Caco-2 (cell line): Measurements from ENCODE around the gene EIF1AX. TPM values are rescaled to one million over a fixed set of nuclear protein-coding genes. Genes with fewer than 3 reads are reported as not detected.
A peak's percentile ranks its signal among the peaks of the same experiment; 100 is the strongest.
"Not testable (repeated sequence)": the region's sequence is repeated elsewhere in the genome, so short reads cannot be mapped to it uniquely, and the experiment has no call there.

ENCODE experiments used
- BruUV-seq: library from RNA; stranded (reverse); fragments of 400-500 nt; replicated peaks from 2 replicates; lab custom pipeline; 2021; lab: Mats Ljungman, UMichigan
- CTCF ChIA-PET: fragments of 300-600 bp; sonication (Branson Sonifier 250); formaldehyde crosslinking; loops from one replicate; lab custom pipeline; 2022; ENCODE audit warnings: antibody characterized with exemption; lab: Charles Lee
- POLR2A ChIA-PET: fragments of 300-600 bp; sonication (Branson Sonifier 250); formaldehyde crosslinking; loops from one replicate; lab custom pipeline; 2022; ENCODE audit warnings: antibody characterized with exemption; lab: Charles Lee
- DNase-seq, 2 experiments: peaks; one replicate each; pipeline versions ENCODE4 v3.0.0 to v3.0.0-alpha.2; 2020 to 2022
- H3K27me3 ChIP-seq: replicated peaks from 2 replicates; pipeline ENCODE4 v1.6.0; 2011; ENCODE audit warnings: low read length; ENCODE audit not compliant: control insufficient read depth, insufficient read depth
- H3K36me3 ChIP-seq: 2 replicates; pipeline ENCODE4 v1.5.1; 2011; ENCODE audit warnings: low read length; ENCODE audit not compliant: control insufficient read depth, insufficient read depth
- H3K4me1 ChIP-seq: fragments of 250-450 bp; sonication (Bioruptor Pico); 2 replicates; pipeline ENCODE4 v1.5.1; 2020; ENCODE audit warnings: mild to moderate bottlenecking
- H3K4me3 ChIP-seq: 2 replicates; pipeline ENCODE4 v1.5.1; 2011; ENCODE audit warnings: low read depth, mild to moderate bottlenecking, control low read depth, low read length
- H3K9me3 ChIP-seq: fragments of 250-450 bp; sonication (Bioruptor Pico); 2 replicates; pipeline ENCODE4 v1.5.1; 2020; ENCODE audit warnings: mild to moderate bottlenecking, moderate library complexity
- H3K27ac Mint-ChIP-seq: one replicate; pipeline ENCODE4 v1.8.0; 2022; ENCODE audit warnings: mixed read lengths; ENCODE audit not compliant: unreplicated experiment
- H3K27me3 Mint-ChIP-seq: one replicate; pipeline ENCODE4 v1.8.0; 2022; ENCODE audit warnings: mixed read lengths; ENCODE audit not compliant: insufficient read depth, unreplicated experiment
- H3K36me3 Mint-ChIP-seq: one replicate; pipeline ENCODE4 v1.8.0; 2022; ENCODE audit warnings: mild to moderate bottlenecking, mixed read lengths; ENCODE audit not compliant: insufficient read depth, unreplicated experiment
- H3K4me1 Mint-ChIP-seq: one replicate; pipeline ENCODE4 v1.8.0; 2022; ENCODE audit warnings: low read depth, mixed read lengths; ENCODE audit not compliant: unreplicated experiment
- H3K4me3 Mint-ChIP-seq: one replicate; pipeline ENCODE4 v1.8.0; 2022; ENCODE audit warnings: mild to moderate bottlenecking, moderate library complexity, mixed read lengths; ENCODE audit not compliant: unreplicated experiment
- H3K9me3 Mint-ChIP-seq: one replicate; pipeline ENCODE4 v1.8.0; 2022; ENCODE audit warnings: mixed read lengths; ENCODE audit not compliant: unreplicated experiment
- intact Hi-C: fragments of 100-400 bp; cut with micrococcal nuclease; formaldehyde crosslinking; loops from one replicate; pipeline ENCODE4 v1.10.0; 2022; ENCODE audit not compliant: unreplicated experiment
- total RNA-seq: library from RNA; stranded (reverse); gene quantifications from 2 replicates; pipeline ENCODE4 v1.2.3, GENCODE V29; 2022
- TF ChIP-seq, protein P1 (sequence below), 2 experiments: fragments of 200-600 bp in 1 of 2; IDR thresholded peaks; 1 replicate in 1 of 2; 2 replicates in 1 of 2; pipeline versions ENCODE4 v1.5.1 to v1.8.0; 2011 to 2022; ENCODE audit warnings: antibody characterized with exemption in 1 of 2, control low read depth in 1 of 2, inconsistent platforms in 1 of 2, low read depth in 1 of 2, low read length in 1 of 2, mild to moderate bottlenecking in 1 of 2, moderate library complexity in 1 of 2; ENCODE audit not compliant: insufficient read depth in 1 of 2, severe bottlenecking in 1 of 2, unreplicated experiment in 1 of 2

The EIF1AX gene
- total RNA-seq, 1 experiment from 2014 or later = 144 TPM

DNA sequence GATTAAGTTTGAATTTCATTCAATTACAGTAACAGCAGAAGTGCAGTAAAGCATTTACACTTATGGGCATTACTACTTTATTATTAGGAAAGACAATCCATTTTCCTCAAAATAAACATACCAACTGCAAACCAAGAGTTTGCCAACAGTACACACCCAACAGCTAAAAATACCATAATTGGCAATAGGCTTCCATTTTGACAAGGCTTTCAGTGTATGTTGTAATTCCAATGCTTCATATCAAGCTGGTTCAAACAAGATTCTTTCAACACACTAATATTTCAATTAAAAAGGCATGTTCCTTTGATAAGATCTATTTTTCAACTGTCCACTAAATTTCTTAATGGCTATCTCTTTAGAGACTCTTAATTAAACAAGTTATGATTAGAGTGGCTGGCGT is 12.1 kb downstream of the EIF1AX start:
- Histone ChIP-seq H3K4me3 (no peak overlapping the region), H3K36me3 (no peaks in the 10 kb centered on the region), H3K27me3 (no peaks in the 10 kb centered on the region), H3K4me1 (0 out of 2 replicates have a peak, but pooled peaks cover 7% of the 10 kb centered on the region), H3K9me3 (no peaks in the 10 kb centered on the region)
- no peak for DNase-seq
- Mint-ChIP-seq H3K36me3 (peaks cover 40% of the 10 kb centered on the region), H3K9me3 (no peaks in the 10 kb centered on the region), H3K27ac (no peak overlapping the region), H3K4me1 (no peaks in the 10 kb centered on the region), H3K4me3 (no peak overlapping the region), H3K27me3 (no peaks in the 10 kb centered on the region)
- TF ChIP-seq, protein P1, sequence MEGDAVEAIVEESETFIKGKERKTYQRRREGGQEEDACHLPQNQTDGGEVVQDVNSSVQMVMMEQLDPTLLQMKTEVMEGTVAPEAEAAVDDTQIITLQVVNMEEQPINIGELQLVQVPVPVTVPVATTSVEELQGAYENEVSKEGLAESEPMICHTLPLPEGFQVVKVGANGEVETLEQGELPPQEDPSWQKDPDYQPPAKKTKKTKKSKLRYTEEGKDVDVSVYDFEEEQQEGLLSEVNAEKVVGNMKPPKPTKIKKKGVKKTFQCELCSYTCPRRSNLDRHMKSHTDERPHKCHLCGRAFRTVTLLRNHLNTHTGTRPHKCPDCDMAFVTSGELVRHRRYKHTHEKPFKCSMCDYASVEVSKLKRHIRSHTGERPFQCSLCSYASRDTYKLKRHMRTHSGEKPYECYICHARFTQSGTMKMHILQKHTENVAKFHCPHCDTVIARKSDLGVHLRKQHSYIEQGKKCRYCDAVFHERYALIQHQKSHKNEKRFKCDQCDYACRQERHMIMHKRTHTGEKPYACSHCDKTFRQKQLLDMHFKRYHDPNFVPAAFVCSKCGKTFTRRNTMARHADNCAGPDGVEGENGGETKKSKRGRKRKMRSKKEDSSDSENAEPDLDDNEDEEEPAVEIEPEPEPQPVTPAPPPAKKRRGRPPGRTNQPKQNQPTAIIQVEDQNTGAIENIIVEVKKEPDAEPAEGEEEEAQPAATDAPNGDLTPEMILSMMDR (IDR thresholded peaks at IDR 0.05; ENCODE audit: insufficient read depth in 1 of 2, low read depth in 1 of 2, low read length in 1 of 2, severe bottlenecking in 1 of 2, unreplicated experiment in 1 of 2) = no peak
- ChIA-PET CTCF (no interaction called here), POLR2A (no interaction called here)
- BruUV-seq = no TSS peak
- intact Hi-C loops = no loop called here

DNA sequence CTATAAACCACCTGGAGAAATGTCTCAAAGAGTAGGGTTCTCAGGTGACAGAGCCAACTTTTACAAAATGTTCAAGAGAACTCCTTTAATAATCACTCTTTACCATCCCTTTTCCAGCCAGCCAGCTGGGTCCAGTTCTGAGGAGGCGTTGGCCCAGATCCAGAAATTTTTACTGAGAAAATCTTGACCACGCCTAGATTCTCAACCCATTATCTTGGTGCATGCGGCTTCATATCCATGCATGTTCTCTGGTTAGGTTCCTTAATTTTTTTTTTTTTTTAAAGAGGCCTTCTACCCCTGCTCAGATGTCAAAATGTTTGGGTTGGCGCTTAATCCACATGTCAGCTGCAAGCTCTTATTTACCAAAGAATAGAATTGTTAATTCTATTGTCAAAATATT is 13.0 kb downstream of the EIF1AX start:
- no TSS peak for BruUV-seq
- intact Hi-C loops = no loop called here

DNA sequence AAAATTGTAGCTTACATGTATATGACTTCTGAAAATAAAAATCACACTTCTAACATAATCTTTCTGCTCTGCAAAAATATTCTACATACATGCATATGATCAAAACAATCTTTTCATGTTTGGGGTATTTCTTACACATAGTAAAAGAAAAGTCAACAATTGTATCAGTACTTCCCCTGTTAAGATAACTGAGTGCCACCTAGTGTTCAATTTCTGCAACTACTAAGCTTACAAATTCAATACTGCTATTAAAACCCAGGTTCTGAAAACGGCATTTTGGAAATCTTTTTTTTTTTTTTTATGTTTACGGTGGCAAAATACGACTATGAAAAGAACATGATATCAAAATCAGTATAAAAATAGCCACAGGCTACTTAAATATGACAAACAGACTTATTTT is 14.2 kb downstream of the EIF1AX start:
- H3K4me1 ChIP-seq, H3K9me3 Mint-ChIP-seq, DNase-seq, H3K4me3 Mint-ChIP-seq, H3K9me3 ChIP-seq, H3K4me1 Mint-ChIP-seq, intact Hi-C loops, H3K27me3 Mint-ChIP-seq, H3K36me3 ChIP-seq, H3K27me3 ChIP-seq, CTCF ChIA-PET, H3K4me3 ChIP-seq, POLR2A ChIA-PET, H3K27ac Mint-ChIP-seq: not testable (repeated sequence)
- H3K36me3 Mint-ChIP-seq = peaks cover 28% of the 10 kb centered on the region
- BruUV-seq = TSS peak; percentile 33

More for the DNA sequence above, 13.0 kb downstream of the EIF1AX start:
- POLR2A ChIA-PET = no interaction called here
- no peak overlapping the region for H3K4me3 Mint-ChIP-seq
- H3K27ac Mint-ChIP-seq = no peak overlapping the region
- Histone ChIP-seq H3K9me3 (no peaks in the 10 kb centered on the region), H3K36me3 (no peaks in the 10 kb centered on the region), H3K27me3 (no peaks in the 10 kb centered on the region), H3K4me3 (no peak overlapping the region), H3K4me1 (0 out of 2 replicates have a peak, but pooled peaks cover 7% of the 10 kb centered on the region)
- DNase-seq = no peak
- peaks cover 31% of the 10 kb centered on the region for H3K36me3 Mint-ChIP-seq
- no peaks in the 10 kb centered on the region for H3K27me3 Mint-ChIP-seq
- no peaks in the 10 kb centered on the region for H3K9me3 Mint-ChIP-seq
- CTCF ChIA-PET = no interaction called here
- TF ChIP-seq, protein P1 (IDR thresholded peaks at IDR 0.05; ENCODE audit: insufficient read depth in 1 of 2, low read depth in 1 of 2, low read length in 1 of 2, severe bottlenecking in 1 of 2, unreplicated experiment in 1 of 2) = no peak
- no peaks in the 10 kb centered on the region for H3K4me1 Mint-ChIP-seq

DNA sequence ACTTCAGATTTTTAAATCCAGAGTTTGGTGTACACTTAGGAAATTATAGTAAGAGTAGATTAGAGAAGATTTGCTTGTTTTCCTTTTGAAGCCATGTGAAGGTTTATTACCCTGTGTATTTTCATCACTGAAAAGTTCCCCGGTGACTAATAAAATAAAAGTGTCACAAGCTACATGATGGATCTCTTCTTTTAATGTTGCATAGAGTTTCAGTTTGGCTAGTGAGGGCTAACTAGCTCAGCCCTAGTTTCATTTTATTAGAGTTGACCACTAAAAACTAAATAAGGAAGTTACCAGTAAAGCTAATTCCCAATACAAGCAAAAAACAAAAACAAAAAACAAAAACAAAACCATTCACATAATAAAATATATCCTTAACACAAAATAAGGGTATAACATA is 14.8 kb downstream of the EIF1AX start:
- CTCF ChIA-PET, H3K27ac Mint-ChIP-seq, H3K9me3 Mint-ChIP-seq, H3K36me3 ChIP-seq, H3K27me3 ChIP-seq, H3K4me3 ChIP-seq, intact Hi-C loops, H3K4me3 Mint-ChIP-seq, BruUV-seq, POLR2A ChIA-PET, H3K9me3 ChIP-seq, H3K27me3 Mint-ChIP-seq, H3K4me1 Mint-ChIP-seq, H3K4me1 ChIP-seq, DNase-seq: not testable (repeated sequence)
- peaks cover 28% of the 10 kb centered on the region for H3K36me3 Mint-ChIP-seq
